ENCODE results near the gene SERPINA12.

The SERPINA12 gene

GRCh38 chr14:94451091-94451771, 58.0 kb downstream of the SERPINA12 start:
- H3K27ac ChIP-seq (ENCODE audit: low read length): no peak overlapping the region
- no peak overlapping the region for H3K9ac ChIP-seq (ENCODE audit: low read length in 2 of 2)
- no peak overlapping the region for H3K4me3 ChIP-seq (ENCODE audit: low read length in 2 of 2)

GRCh38 chr14:94450722-94451090, 58.6 kb downstream of the SERPINA12 start:
- no peak overlapping the region for H3K27ac ChIP-seq (ENCODE audit: low read length)
- no peaks in the 10 kb centered on the region for H3K9me3 ChIP-seq (ENCODE audit: control insufficient read depth in 2 of 2, low read length in 2 of 2)
- H3K36me3 ChIP-seq (ENCODE audit: control insufficient read depth in 2 of 2, insufficient read depth in 2 of 2, low read length in 2 of 2): no peaks in the 10 kb centered on the region
- H3K4me3 ChIP-seq (ENCODE audit: low read length in 2 of 2): no peak overlapping the region
- no peaks in the 10 kb centered on the region for H3K4me1 ChIP-seq (ENCODE audit: control insufficient read depth, insufficient read depth, low read length)
- H3K9ac ChIP-seq (ENCODE audit: low read length in 2 of 2): no peak overlapping the region
- H3K27me3 ChIP-seq (ENCODE audit: control insufficient read depth in 1 of 2, insufficient read depth in 2 of 2, low read length in 2 of 2): peaks cover 0 to 2% of the 10 kb centered on the region in 2 donors

More at GRCh38 chr14:94451091-94451771, 58.0 kb downstream of the SERPINA12 start:
- Histone ChIP-seq H3K4me1 (ENCODE audit: control insufficient read depth, insufficient read depth, low read length) (no peaks in the 10 kb centered on the region), H3K9me3 (ENCODE audit: control insufficient read depth in 2 of 2, low read length in 2 of 2) (no peaks in the 10 kb centered on the region), H3K36me3 (ENCODE audit: control insufficient read depth in 2 of 2, insufficient read depth in 2 of 2, low read length in 2 of 2) (no peaks in the 10 kb centered on the region), H3K27me3 (ENCODE audit: control insufficient read depth in 1 of 2, insufficient read depth in 2 of 2, low read length in 2 of 2) (peaks cover 0 to 2% of the 10 kb centered on the region in 2 donors)

GRCh38 chr14:94449930-94450329, 59.3 kb downstream of the SERPINA12 start:
- peaks cover 0 to 2% of the 10 kb centered on the region in 2 donors for H3K27me3 ChIP-seq (ENCODE audit: control insufficient read depth in 1 of 2, insufficient read depth in 2 of 2, low read length in 2 of 2)
- no peak overlapping the region for H3K9ac ChIP-seq (ENCODE audit: low read length in 2 of 2)
- H3K4me3 ChIP-seq (ENCODE audit: low read length in 2 of 2): no peak overlapping the region
- H3K4me1 ChIP-seq (ENCODE audit: control insufficient read depth, insufficient read depth, low read length): no peaks in the 10 kb centered on the region
- H3K9me3 ChIP-seq (ENCODE audit: control insufficient read depth in 2 of 2, low read length in 2 of 2): no peaks in the 10 kb centered on the region
- H3K36me3 ChIP-seq (ENCODE audit: control insufficient read depth in 2 of 2, insufficient read depth in 2 of 2, low read length in 2 of 2): no peaks in the 10 kb centered on the region
- H3K27ac ChIP-seq (ENCODE audit: low read length): no peak overlapping the region

- no peak overlapping the region for H3K4me3 ChIP-seq (ENCODE audit: low read length in 2 of 2)
- H3K27ac ChIP-seq (ENCODE audit: low read length): no peak overlapping the region
- no peak overlapping the region for H3K9ac ChIP-seq (ENCODE audit: low read length in 2 of 2)
- H3K27me3 ChIP-seq (ENCODE audit: control insufficient read depth in 1 of 2, insufficient read depth in 2 of 2, low read length in 2 of 2): peaks cover 0 to 2% of the 10 kb centered on the region in 2 donors
- H3K9me3 ChIP-seq (ENCODE audit: control insufficient read depth in 2 of 2, low read length in 2 of 2): no peaks in the 10 kb centered on the region
- H3K4me1 ChIP-seq (ENCODE audit: control insufficient read depth, insufficient read depth, low read length): no peaks in the 10 kb centered on the region
- no peaks in the 10 kb centered on the region for H3K36me3 ChIP-seq (ENCODE audit: control insufficient read depth in 2 of 2, insufficient read depth in 2 of 2, low read length in 2 of 2)
These were observed 61.0 kb downstream of the SERPINA12 start for GRCh38 chr14:94448071-94448808.

- Histone ChIP-seq H3K9ac (ENCODE audit: low read length in 2 of 2) (no peak overlapping the region), H3K27me3 (ENCODE audit: control insufficient read depth in 1 of 2, insufficient read depth in 2 of 2, low read length in 2 of 2) (peaks cover 0 to 2% of the 10 kb centered on the region in 2 donors), H3K4me3 (ENCODE audit: low read length in 2 of 2) (no peak overlapping the region), H3K9me3 (ENCODE audit: control insufficient read depth in 2 of 2, low read length in 2 of 2) (no peaks in the 10 kb centered on the region), H3K4me1 (ENCODE audit: control insufficient read depth, insufficient read depth, low read length) (no peaks in the 10 kb centered on the region), H3K27ac (ENCODE audit: low read length) (no peak overlapping the region), H3K36me3 (ENCODE audit: control insufficient read depth in 2 of 2, insufficient read depth in 2 of 2, low read length in 2 of 2) (no peaks in the 10 kb centered on the region)
These were observed 62.1 kb downstream of the SERPINA12 start for GRCh38 chr14:94447206-94447605.

- Histone ChIP-seq H3K9ac (ENCODE audit: low read length in 2 of 2) (no peak overlapping the region), H3K27ac (ENCODE audit: low read length) (no peak overlapping the region), H3K4me1 (ENCODE audit: control insufficient read depth, insufficient read depth, low read length) (no peaks in the 10 kb centered on the region), H3K4me3 (ENCODE audit: low read length in 2 of 2) (no peak overlapping the region), H3K9me3 (ENCODE audit: control insufficient read depth in 2 of 2, low read length in 2 of 2) (no peaks in the 10 kb centered on the region), H3K36me3 (ENCODE audit: control insufficient read depth in 2 of 2, insufficient read depth in 2 of 2, low read length in 2 of 2) (no peaks in the 10 kb centered on the region), H3K27me3 (ENCODE audit: control insufficient read depth in 1 of 2, insufficient read depth in 2 of 2, low read length in 2 of 2) (peaks cover 0 to 6% of the 10 kb centered on the region in 2 donors)
These were observed 63.1 kb downstream of the SERPINA12 start for GRCh38 chr14:94446126-94446525.

GRCh38 chr14:94445003-94445402, 64.3 kb downstream of the SERPINA12 start:
- H3K27me3 ChIP-seq (ENCODE audit: control insufficient read depth in 1 of 2, insufficient read depth in 2 of 2, low read length in 2 of 2): peaks cover 0 to 6% of the 10 kb centered on the region in 2 donors
- H3K36me3 ChIP-seq (ENCODE audit: control insufficient read depth in 2 of 2, insufficient read depth in 2 of 2, low read length in 2 of 2): no peaks in the 10 kb centered on the region
- no peak overlapping the region for H3K9ac ChIP-seq (ENCODE audit: low read length in 2 of 2)
- no peaks in the 10 kb centered on the region for H3K4me1 ChIP-seq (ENCODE audit: control insufficient read depth, insufficient read depth, low read length)
- H3K9me3 ChIP-seq (ENCODE audit: control insufficient read depth in 2 of 2, low read length in 2 of 2): no peaks in the 10 kb centered on the region
- no peak overlapping the region for H3K27ac ChIP-seq (ENCODE audit: low read length)
- no peak overlapping the region for H3K4me3 ChIP-seq (ENCODE audit: low read length in 2 of 2)

- Histone ChIP-seq H3K4me1 (ENCODE audit: control insufficient read depth, insufficient read depth, low read length) (no peaks in the 10 kb centered on the region), H3K27me3 (ENCODE audit: control insufficient read depth in 1 of 2, insufficient read depth in 2 of 2, low read length in 2 of 2) (peaks cover 3 to 4% of the 10 kb centered on the region in 2 donors), H3K27ac (ENCODE audit: low read length) (no peak overlapping the region)
These were observed 67.6 kb downstream of the SERPINA12 start for GRCh38 chr14:94441531-94442205.

GRCh38 chr14:94441130-94441529, 68.1 kb downstream of the SERPINA12 start:
- Histone ChIP-seq H3K9ac (ENCODE audit: low read length in 2 of 2) (no peak overlapping the region), H3K9me3 (ENCODE audit: control insufficient read depth in 2 of 2, low read length in 2 of 2) (no peaks in the 10 kb centered on the region), H3K4me3 (ENCODE audit: low read length in 2 of 2) (no peak overlapping the region), H3K36me3 (ENCODE audit: control insufficient read depth in 2 of 2, insufficient read depth in 2 of 2, low read length in 2 of 2) (no peaks in the 10 kb centered on the region), H3K4me1 (ENCODE audit: control insufficient read depth, insufficient read depth, low read length) (no peaks in the 10 kb centered on the region), H3K27me3 (ENCODE audit: control insufficient read depth in 1 of 2, insufficient read depth in 2 of 2, low read length in 2 of 2) (peaks cover 3 to 4% of the 10 kb centered on the region in 2 donors), H3K27ac (ENCODE audit: low read length) (no peak overlapping the region)

More at GRCh38 chr14:94441531-94442205, 67.6 kb downstream of the SERPINA12 start:
- H3K4me3 ChIP-seq (ENCODE audit: low read length in 2 of 2): no peak overlapping the region
- no peak overlapping the region for H3K9ac ChIP-seq (ENCODE audit: low read length in 2 of 2)
- H3K9me3 ChIP-seq (ENCODE audit: control insufficient read depth in 2 of 2, low read length in 2 of 2): no peaks in the 10 kb centered on the region
- H3K36me3 ChIP-seq (ENCODE audit: control insufficient read depth in 2 of 2, insufficient read depth in 2 of 2, low read length in 2 of 2): no peaks in the 10 kb centered on the region

- Histone ChIP-seq H3K27ac (ENCODE audit: low read length) (no peak overlapping the region), H3K4me3 (ENCODE audit: low read length in 2 of 2) (no peak overlapping the region), H3K4me1 (ENCODE audit: control insufficient read depth, insufficient read depth, low read length) (no peaks in the 10 kb centered on the region), H3K36me3 (ENCODE audit: control insufficient read depth in 2 of 2, insufficient read depth in 2 of 2, low read length in 2 of 2) (no peaks in the 10 kb centered on the region), H3K9me3 (ENCODE audit: control insufficient read depth in 2 of 2, low read length in 2 of 2) (no peaks in the 10 kb centered on the region), H3K9ac (ENCODE audit: low read length in 2 of 2) (no peak overlapping the region), H3K27me3 (ENCODE audit: control insufficient read depth in 1 of 2, insufficient read depth in 2 of 2, low read length in 2 of 2) (peaks cover 3 to 4% of the 10 kb centered on the region in 2 donors)
These were observed 69.7 kb downstream of the SERPINA12 start for GRCh38 chr14:94439453-94440057.
